OCI-LY1 (cell line): ENCODE measurements around the gene ZNF280A.

Source experiments
- H2AFZ ChIP-seq: fragments of 200-600 bp; sonication (generic), shearing (Covaris generic); 2 replicates; pipeline ENCODE4 v1.6.0; 2014; ENCODE audit warnings: antibody characterized with exemption, mild to moderate bottlenecking, low read length
- H3F3A ChIP-seq: fragments of 200-600 bp; sonication (generic), shearing (Covaris generic); 2 replicates; pipeline ENCODE4 v1.6.0; 2014; ENCODE audit warnings: mild to moderate bottlenecking, antibody characterized with exemption, low read length, moderate library complexity; ENCODE audit not compliant: insufficient read depth
- H3K27ac ChIP-seq: fragments of 200-600 bp; sonication (generic); 2 replicates; pipeline ENCODE4 v1.5.1; 2014; ENCODE audit warnings: low read length, mixed run types, mild to moderate bottlenecking, low read depth; ENCODE audit not compliant: poor library complexity, severe bottlenecking
- H3K27me3 ChIP-seq: fragments of 200-600 bp; sonication (generic); 2 replicates; pipeline ENCODE4 v1.6.0; 2014; ENCODE audit warnings: antibody characterized with exemption, mild to moderate bottlenecking, low read length, moderate library complexity; ENCODE audit not compliant: insufficient read depth
- H3K36me3 ChIP-seq: fragments of 200-600 bp; sonication (generic); 2 replicates; pipeline ENCODE4 v1.6.1; 2014; ENCODE audit warnings: mild to moderate bottlenecking, antibody characterized with exemption, low read length, moderate library complexity, mixed read lengths; ENCODE audit not compliant: insufficient read depth
- H3K4me1 ChIP-seq: fragments of 200-600 bp; sonication (generic); 2 replicates; pipeline ENCODE4 v1.5.1; 2014; ENCODE audit warnings: mild to moderate bottlenecking, low read length, moderate library complexity; ENCODE audit not compliant: insufficient read depth, severe bottlenecking
- H3K4me2 ChIP-seq: fragments of 200-600 bp; sonication (generic), shearing (Covaris generic); 2 replicates; pipeline ENCODE4 v1.6.1; 2014; ENCODE audit warnings: low read length
- H3K4me3 ChIP-seq: fragments of 200-600 bp; sonication (generic); 2 replicates; pipeline ENCODE4 v1.5.1; 2014; ENCODE audit warnings: low read length, low read depth, mild to moderate bottlenecking, mixed read lengths; ENCODE audit not compliant: poor library complexity, severe bottlenecking
- H3K79me2 ChIP-seq: fragments of 200-600 bp; shearing (Covaris generic); 2 replicates; pipeline ENCODE4 v1.6.1; 2016; ENCODE audit warnings: mixed run types, low read length, mixed read lengths; ENCODE audit not compliant: insufficient read depth
- H3K9ac ChIP-seq: fragments of 200-600 bp; sonication (generic), shearing (Covaris generic); 2 replicates; pipeline ENCODE4 v1.6.1; 2014; ENCODE audit warnings: mild to moderate bottlenecking, low read length, mixed read lengths
- H3K9me2 ChIP-seq: fragments of 200-600 bp; sonication (generic), shearing (Covaris generic); 2 replicates; pipeline ENCODE4 v1.6.1; 2014; ENCODE audit warnings: low read depth, mild to moderate bottlenecking, low read length, mixed read lengths
- H3K9me3 ChIP-seq: fragments of 200-600 bp; shearing (Covaris generic); 2 replicates; pipeline ENCODE4 v1.6.1; 2014; ENCODE audit warnings: low read length, mixed read lengths
- H4K20me1 ChIP-seq: fragments of 200-600 bp; sonication (generic), shearing (Covaris generic); 2 replicates; pipeline ENCODE4 v1.6.0; 2016; ENCODE audit warnings: mild to moderate bottlenecking, low read length; ENCODE audit not compliant: insufficient read depth
- EZH2 ChIP-seq: fragments of 200-600 bp; sonication (generic), shearing (Covaris generic); IDR thresholded peaks from 2 replicates; pipeline ENCODE4 v1.8.0; 2017; ENCODE audit warnings: borderline replicate concordance, mixed run types, mild to moderate bottlenecking, antibody characterized with exemption, low read length, moderate library complexity, mixed read lengths
- TF ChIP-seq, protein P1 (sequence below): fragments of 200-600 bp; sonication (generic), shearing (Covaris generic); IDR thresholded peaks from 2 replicates; pipeline ENCODE4 v1.5.1; 2017; ENCODE audit warnings: mild to moderate bottlenecking, antibody characterized with exemption, low read length, moderate library complexity, mixed read lengths

ZNF280A gene

DNA sequence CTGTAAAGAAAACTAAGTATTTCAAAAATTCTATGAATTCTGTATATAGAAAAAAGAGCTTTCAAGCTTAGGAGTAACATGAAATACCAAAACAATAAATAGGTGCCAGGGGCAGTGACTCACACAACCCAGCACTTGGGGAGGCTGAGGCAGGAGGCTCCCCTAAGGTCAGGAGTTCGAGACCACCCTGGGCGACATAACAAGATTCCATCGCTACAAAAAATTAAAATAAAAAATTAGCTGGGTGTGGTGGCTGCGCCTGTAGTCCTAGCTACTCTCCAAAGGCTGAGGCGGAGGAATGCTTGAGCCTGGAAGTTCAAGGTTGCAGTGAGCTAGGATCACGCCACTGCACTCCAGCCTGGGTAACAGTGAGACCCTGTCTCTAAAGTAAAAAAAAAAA lies 33.0 kb downstream of the ZNF280A start:
- Histone ChIP-seq H3K27me3 (no peaks in the 10 kb centered on the region), H3K27ac (no peak overlapping the region), H3F3A (0 out of 2 replicates have a peak, but pooled peaks cover 3% of the 10 kb centered on the region), H3K9me3 (no peaks in the 10 kb centered on the region), H2AFZ (no peak overlapping the region), H4K20me1 (no peaks in the 10 kb centered on the region), H3K4me1 (no peaks in the 10 kb centered on the region), H3K79me2 (no peaks in the 10 kb centered on the region), H3K36me3 (peaks cover 58% of the 10 kb centered on the region), H3K4me2 (no peak overlapping the region), H3K4me3 (no peak overlapping the region), H3K9ac (no peak overlapping the region), H3K9me2 (no peaks in the 10 kb centered on the region)
- TF ChIP-seq, protein P1, sequence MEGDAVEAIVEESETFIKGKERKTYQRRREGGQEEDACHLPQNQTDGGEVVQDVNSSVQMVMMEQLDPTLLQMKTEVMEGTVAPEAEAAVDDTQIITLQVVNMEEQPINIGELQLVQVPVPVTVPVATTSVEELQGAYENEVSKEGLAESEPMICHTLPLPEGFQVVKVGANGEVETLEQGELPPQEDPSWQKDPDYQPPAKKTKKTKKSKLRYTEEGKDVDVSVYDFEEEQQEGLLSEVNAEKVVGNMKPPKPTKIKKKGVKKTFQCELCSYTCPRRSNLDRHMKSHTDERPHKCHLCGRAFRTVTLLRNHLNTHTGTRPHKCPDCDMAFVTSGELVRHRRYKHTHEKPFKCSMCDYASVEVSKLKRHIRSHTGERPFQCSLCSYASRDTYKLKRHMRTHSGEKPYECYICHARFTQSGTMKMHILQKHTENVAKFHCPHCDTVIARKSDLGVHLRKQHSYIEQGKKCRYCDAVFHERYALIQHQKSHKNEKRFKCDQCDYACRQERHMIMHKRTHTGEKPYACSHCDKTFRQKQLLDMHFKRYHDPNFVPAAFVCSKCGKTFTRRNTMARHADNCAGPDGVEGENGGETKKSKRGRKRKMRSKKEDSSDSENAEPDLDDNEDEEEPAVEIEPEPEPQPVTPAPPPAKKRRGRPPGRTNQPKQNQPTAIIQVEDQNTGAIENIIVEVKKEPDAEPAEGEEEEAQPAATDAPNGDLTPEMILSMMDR: no peak
- no peak for TF ChIP-seq EZH2

DNA sequence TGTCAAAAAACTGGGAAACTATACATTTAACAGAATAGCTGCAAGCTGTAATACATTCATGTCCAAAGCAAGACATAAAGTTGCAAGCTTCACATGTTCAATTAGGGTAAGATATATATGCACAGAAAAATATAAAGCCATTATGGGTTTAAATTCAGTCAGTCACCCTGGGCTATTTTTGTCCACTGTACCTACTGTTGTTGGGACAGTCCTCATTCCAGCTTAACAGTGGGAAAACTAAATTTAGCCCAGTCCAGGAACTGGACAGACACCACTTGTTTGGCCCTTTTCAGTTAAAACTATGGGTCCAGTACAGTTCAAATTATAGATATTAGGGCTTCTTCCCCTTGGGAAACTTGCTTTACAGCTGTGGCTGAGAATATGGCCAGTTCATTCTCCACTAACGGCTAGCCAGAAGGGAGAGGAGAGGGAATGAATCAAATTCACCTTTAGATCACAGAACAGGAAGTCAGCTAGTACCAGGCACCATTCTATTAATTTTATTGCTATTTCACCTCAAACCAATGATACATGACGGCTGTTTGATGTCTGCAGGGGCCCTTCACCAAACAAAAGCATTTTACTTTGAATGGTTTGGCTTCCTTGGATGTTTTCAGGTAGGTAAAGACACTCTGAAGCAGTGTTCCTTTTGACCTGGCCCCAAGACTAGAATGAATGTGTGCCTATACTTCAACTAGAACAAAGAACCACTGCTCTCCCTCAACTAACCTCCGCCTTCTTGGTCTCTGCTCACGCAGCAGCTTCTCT lies 33.8 kb downstream of the ZNF280A start:
- no peak overlapping the region for H3K9ac ChIP-seq
- H3K9me3 ChIP-seq: no peaks in the 10 kb centered on the region
- H3K9me2 ChIP-seq: no peaks in the 10 kb centered on the region
- H3K4me1 ChIP-seq: no peaks in the 10 kb centered on the region
- H4K20me1 ChIP-seq: no peaks in the 10 kb centered on the region
- H3K4me2 ChIP-seq: no peak overlapping the region
- no peak overlapping the region for H3K27ac ChIP-seq
- H2AFZ ChIP-seq: no peak overlapping the region
- H3K27me3 ChIP-seq: no peaks in the 10 kb centered on the region
- 0 out of 2 replicates have a peak, but pooled peaks cover 3% of the 10 kb centered on the region for H3F3A ChIP-seq
- no peak overlapping the region for H3K4me3 ChIP-seq
- no peaks in the 10 kb centered on the region for H3K79me2 ChIP-seq
- TF ChIP-seq EZH2: no peak
- TF ChIP-seq, protein P1: no peak
- peaks cover 51% of the 10 kb centered on the region for H3K36me3 ChIP-seq

DNA sequence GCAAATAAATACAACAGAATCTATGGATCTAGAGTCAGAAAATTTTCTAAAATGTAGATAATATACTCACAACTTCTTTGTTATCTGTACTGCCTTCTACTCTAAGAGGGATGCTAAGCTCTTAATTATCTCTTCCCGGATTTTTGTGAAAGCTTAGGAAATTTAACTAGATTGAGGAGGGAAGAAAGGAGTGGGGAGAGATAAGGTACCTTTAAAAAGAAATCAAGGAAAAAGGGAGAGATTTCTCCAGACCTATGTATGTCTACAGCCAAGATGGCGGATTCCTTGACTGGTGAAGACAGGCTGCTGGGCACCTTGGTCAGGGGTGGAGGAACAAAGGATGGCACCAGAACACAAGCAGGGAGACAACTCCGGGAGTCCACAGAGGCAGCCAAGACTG lies 34.5 kb downstream of the ZNF280A start:
- TF ChIP-seq, protein P1: no peak
- TF ChIP-seq EZH2: no peak
- Histone ChIP-seq H3F3A (0 out of 2 replicates have a peak, but pooled peaks cover 3% of the 10 kb centered on the region), H3K4me3 (no peak overlapping the region)

More for the DNA sequence above, 34.5 kb downstream of the ZNF280A start:
- H3K4me2 ChIP-seq: no peak overlapping the region
- H2AFZ ChIP-seq: no peak overlapping the region
- no peaks in the 10 kb centered on the region for H3K79me2 ChIP-seq
- H4K20me1 ChIP-seq: no peaks in the 10 kb centered on the region
- no peak overlapping the region for H3K9ac ChIP-seq
- no peaks in the 10 kb centered on the region for H3K9me2 ChIP-seq
- H3K36me3 ChIP-seq: peaks cover 45% of the 10 kb centered on the region
- H3K4me1 ChIP-seq: no peaks in the 10 kb centered on the region
- H3K27ac ChIP-seq: no peak overlapping the region
- H3K9me3 ChIP-seq: no peaks in the 10 kb centered on the region
- H3K27me3 ChIP-seq: no peaks in the 10 kb centered on the region
